ENCODE results near the gene KCNMA1. TPM values are rescaled to one million over a fixed set of nuclear protein-coding genes. Genes with fewer than 3 reads are reported as not detected.

KCNMA1 gene
- total RNA-seq, 1 experiment from 2014 or later = 0.70 TPM

DNA sequence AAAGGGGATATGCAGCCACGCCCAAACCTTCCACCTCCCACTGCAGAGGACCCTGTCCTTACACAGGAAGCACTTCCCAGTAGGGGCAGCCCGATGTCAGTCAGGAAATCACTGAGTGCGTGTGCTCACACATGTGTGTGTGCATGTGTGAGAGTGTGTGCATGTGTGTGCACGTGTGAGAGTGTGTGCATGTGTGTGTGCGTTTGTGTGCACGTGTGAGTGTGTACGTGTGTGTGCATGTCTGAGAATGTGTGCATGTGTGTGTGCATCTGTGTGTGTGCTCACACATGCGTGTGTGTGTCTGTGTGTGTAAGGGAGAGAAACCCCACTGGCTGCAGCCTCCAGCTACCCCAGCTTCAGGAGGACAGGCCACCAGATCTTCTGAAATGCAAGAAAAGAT, 229.3 kb downstream of the KCNMA1 start:
- Histone ChIP-seq H3K4me1 (replicated peaks; ENCODE audit: insufficient read depth) (peaks cover 36% of the 10 kb centered on the region), H3K27me3 (ENCODE audit: insufficient read depth, low read depth) (no peaks in the 10 kb centered on the region)
- BruUV-seq (replicated peaks) = no TSS peak

DNA sequence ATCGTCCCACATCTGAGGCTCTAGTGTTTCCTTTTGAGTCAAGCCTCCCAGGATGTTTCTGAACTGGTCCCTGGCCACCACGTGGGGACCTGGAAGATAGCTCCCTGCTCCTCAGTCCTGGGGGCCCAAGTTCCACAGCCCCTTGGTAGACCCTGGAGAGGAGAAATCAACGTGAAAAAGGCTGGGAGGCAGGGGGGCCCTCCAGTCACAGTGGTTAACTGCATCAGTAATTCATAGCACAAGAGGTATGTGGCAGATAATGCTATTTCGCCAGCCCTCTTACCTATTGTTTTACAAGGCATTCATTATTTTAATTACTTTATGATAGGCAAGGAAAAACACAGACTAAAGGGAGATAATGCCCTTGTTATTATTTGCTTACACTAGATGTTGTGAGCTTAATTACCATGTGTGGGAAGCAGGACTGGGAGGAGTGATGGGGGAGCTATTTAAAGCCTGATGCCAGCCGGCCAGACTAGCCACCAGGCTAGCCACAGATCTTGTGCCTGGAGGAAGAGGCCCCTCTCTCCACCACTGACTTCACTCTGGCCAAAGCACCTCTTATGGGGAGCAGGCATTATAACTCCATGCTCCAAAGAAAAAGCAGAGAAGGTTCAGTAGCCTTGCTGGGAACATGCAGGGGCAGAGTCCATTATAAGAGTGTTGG, 230.7 kb downstream of the KCNMA1 start:
- BruUV-seq (replicated peaks) = no TSS peak
- TF ChIP-seq, protein P1, sequence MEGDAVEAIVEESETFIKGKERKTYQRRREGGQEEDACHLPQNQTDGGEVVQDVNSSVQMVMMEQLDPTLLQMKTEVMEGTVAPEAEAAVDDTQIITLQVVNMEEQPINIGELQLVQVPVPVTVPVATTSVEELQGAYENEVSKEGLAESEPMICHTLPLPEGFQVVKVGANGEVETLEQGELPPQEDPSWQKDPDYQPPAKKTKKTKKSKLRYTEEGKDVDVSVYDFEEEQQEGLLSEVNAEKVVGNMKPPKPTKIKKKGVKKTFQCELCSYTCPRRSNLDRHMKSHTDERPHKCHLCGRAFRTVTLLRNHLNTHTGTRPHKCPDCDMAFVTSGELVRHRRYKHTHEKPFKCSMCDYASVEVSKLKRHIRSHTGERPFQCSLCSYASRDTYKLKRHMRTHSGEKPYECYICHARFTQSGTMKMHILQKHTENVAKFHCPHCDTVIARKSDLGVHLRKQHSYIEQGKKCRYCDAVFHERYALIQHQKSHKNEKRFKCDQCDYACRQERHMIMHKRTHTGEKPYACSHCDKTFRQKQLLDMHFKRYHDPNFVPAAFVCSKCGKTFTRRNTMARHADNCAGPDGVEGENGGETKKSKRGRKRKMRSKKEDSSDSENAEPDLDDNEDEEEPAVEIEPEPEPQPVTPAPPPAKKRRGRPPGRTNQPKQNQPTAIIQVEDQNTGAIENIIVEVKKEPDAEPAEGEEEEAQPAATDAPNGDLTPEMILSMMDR (conservative IDR thresholded peaks at IDR 0.05) = no peak
- no peak for TF ChIP-seq EZH2 (IDR thresholded peaks at IDR 0.05; ENCODE audit: low read depth)
- peaks cover 36% of the 10 kb centered on the region for H3K4me1 ChIP-seq (replicated peaks; ENCODE audit: insufficient read depth)
- ChIA-PET CTCF (no interaction called here), POLR2A (ENCODE audit: unreplicated experiment) (no interaction called here)
- no peaks in the 10 kb centered on the region for H3K36me3 ChIP-seq (ENCODE audit: low read depth)
- H4K20me1 ChIP-seq (ENCODE audit: insufficient read depth) = 0 out of 2 replicates have a peak, but pooled peaks cover 4% of the 10 kb centered on the region
- DNase-seq = no peak
- peaks cover 19% of the 10 kb centered on the region; the same call in 1 of the 2 replicates for H3F3A ChIP-seq (ENCODE audit: insufficient read depth, low read depth)
- H3K79me2 ChIP-seq (ENCODE audit: low read depth) = no peaks in the 10 kb centered on the region
- H3K27ac ChIP-seq = no peak overlapping the region
- no peak overlapping the region for H3K4me2 ChIP-seq
- no peaks in the 10 kb centered on the region for H3K27me3 ChIP-seq (ENCODE audit: insufficient read depth, low read depth)
- no peak overlapping the region for H3K4me3 ChIP-seq
- H3K9me3 ChIP-seq (ENCODE audit: insufficient read depth, low read depth) = no peaks in the 10 kb centered on the region
- no peak overlapping the region for H2AFZ ChIP-seq
- no peaks in the 10 kb centered on the region for H3K9me2 ChIP-seq (ENCODE audit: insufficient read depth)
- intact Hi-C loops (cut with micrococcal nuclease; ENCODE audit: unreplicated experiment) = loop anchor here (5.0 kb wide), 1 partner anchor 180 kb away; no protein-coding TSS in a partner anchor

More for the DNA sequence above, 229.3 kb downstream of the KCNMA1 start:
- H4K20me1 ChIP-seq (ENCODE audit: insufficient read depth) = 0 out of 2 replicates have a peak, but pooled peaks cover 4% of the 10 kb centered on the region
- no peaks in the 10 kb centered on the region for H3K36me3 ChIP-seq (ENCODE audit: low read depth)
- no peak overlapping the region for H3K4me2 ChIP-seq
- no peak overlapping the region for H3K27ac ChIP-seq
- intact Hi-C loops (cut with micrococcal nuclease; ENCODE audit: unreplicated experiment) = loop anchor here (5.0 kb wide), 1 partner anchor 179 kb away; no protein-coding TSS in a partner anchor
- no peak for DNase-seq
- no peaks in the 10 kb centered on the region for H3K9me2 ChIP-seq (ENCODE audit: insufficient read depth)
- H3K79me2 ChIP-seq (ENCODE audit: low read depth) = no peaks in the 10 kb centered on the region
- ChIA-PET POLR2A (ENCODE audit: unreplicated experiment) (no interaction called here), CTCF (no interaction called here)
- H3K9me3 ChIP-seq (ENCODE audit: insufficient read depth, low read depth) = no peaks in the 10 kb centered on the region
- no peak for TF ChIP-seq EZH2 (IDR thresholded peaks at IDR 0.05; ENCODE audit: low read depth)
- TF ChIP-seq, protein P1 (conservative IDR thresholded peaks at IDR 0.05) = no peak
- H3K4me3 ChIP-seq = no peak overlapping the region
- H3F3A ChIP-seq (ENCODE audit: insufficient read depth, low read depth) = peaks cover 19% of the 10 kb centered on the region; the same call in 1 of the 2 replicates
- H2AFZ ChIP-seq = no peak overlapping the region

DNA sequence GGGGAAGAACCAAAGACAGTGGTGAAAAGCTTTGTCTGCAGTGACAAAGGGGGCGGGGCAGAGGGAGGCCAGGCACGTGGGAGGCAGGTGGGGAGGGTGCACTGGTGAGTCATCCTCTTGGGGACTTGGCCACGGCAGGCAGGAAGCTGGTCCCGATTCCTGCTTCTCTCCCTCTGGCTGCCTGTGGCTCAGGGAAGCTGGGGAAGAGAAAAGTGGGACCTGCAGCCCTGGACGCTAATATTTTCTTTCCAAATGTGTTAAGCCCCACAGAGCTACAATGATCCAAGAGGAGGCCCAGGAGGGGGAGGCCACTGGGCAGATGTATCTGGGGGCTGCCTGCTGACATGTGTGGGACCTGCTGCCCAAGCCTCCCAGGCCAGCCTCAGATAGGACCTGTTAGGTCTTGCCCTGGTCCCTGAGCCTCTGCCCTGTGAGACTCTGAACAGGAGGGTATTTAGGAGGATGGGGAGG, 231.8 kb downstream of the KCNMA1 start:
- Histone ChIP-seq H3K9me2 (ENCODE audit: insufficient read depth) (no peaks in the 10 kb centered on the region), H3K27ac (no peak overlapping the region), H4K20me1 (ENCODE audit: insufficient read depth) (0 out of 2 replicates have a peak, but pooled peaks cover 4% of the 10 kb centered on the region), H3K4me2 (peak overlapping the region; percentile 49), H3K9me3 (ENCODE audit: insufficient read depth, low read depth) (no peaks in the 10 kb centered on the region), H3K27me3 (ENCODE audit: insufficient read depth, low read depth) (no peaks in the 10 kb centered on the region), H2AFZ (no peak overlapping the region), H3K36me3 (ENCODE audit: low read depth) (no peaks in the 10 kb centered on the region), H3K4me3 (no peak overlapping the region), H3K4me1 (replicated peaks; ENCODE audit: insufficient read depth) (peaks cover 35% of the 10 kb centered on the region), H3K79me2 (ENCODE audit: low read depth) (no peaks in the 10 kb centered on the region), H3F3A (ENCODE audit: insufficient read depth, low read depth) (peaks cover 16% of the 10 kb centered on the region; the same call in 1 of the 2 replicates)
- peak; percentile 72 to 85 for DNase-seq
- TF ChIP-seq EZH2 (IDR thresholded peaks at IDR 0.05; ENCODE audit: low read depth) = no peak
- TF ChIP-seq, protein P1 (conservative IDR thresholded peaks at IDR 0.05) = no peak
- no TSS peak for BruUV-seq (replicated peaks)
- intact Hi-C loops (cut with micrococcal nuclease; ENCODE audit: unreplicated experiment) = loop anchor here (5.0 kb wide), 1 partner anchor 181 kb away; no protein-coding TSS in a partner anchor
- CTCF ChIA-PET = no interaction called here
- POLR2A ChIA-PET (ENCODE audit: unreplicated experiment) = no interaction called here

Data from PC-9 (cell line).